ENCODE results near the gene PPM1K.
A peak's percentile ranks its signal among the peaks of the same experiment; 100 is the strongest.

PPM1K gene

GRCh38 chr4:88216395-88216794 lies 68.0 kb downstream of the PPM1K start:
- no peak for DNase-seq

- no peak for DNase-seq
These were observed 69.0 kb downstream of the PPM1K start for GRCh38 chr4:88215351-88215750.

GRCh38 chr4:88212253-88212561 lies 72.2 kb downstream of the PPM1K start:
- no peak for DNase-seq

GRCh38 chr4:88211473-88212252 lies 72.7 kb downstream of the PPM1K start:
- DNase-seq = peak; percentile 15

- DNase-seq = no peak
These were observed 76.2 kb downstream of the PPM1K start for GRCh38 chr4:88208156-88208555.
